Left lobe of liver (tissue), 2 donors: ENCODE results near the gene NOA1. TPM values are rescaled to one million over a fixed set of nuclear protein-coding genes. Genes with fewer than 3 reads are reported as not detected.

ENCODE experiments used
- ATAC-seq: fragments of 200-7000 bp; cut with Tn5 transposase; one replicate; pipeline ENCODE4 v1.9.1; 2020; ENCODE audit warnings: mild to moderate bottlenecking, moderate library complexity
- DNase-seq: peaks from one replicate; pipeline ENCODE4 v3.0.0-alpha.2; 2020; ENCODE audit warnings: low spot score
- total RNA-seq: library from RNA; stranded (reverse); gene quantifications from one replicate; pipeline ENCODE4 v1.2.1, GENCODE V29; 2021
- donor health status: DM: no; HTN: no; CAD: no; lungs with moderate emphysema.
- donor health status: DM: no; HTN: yes; CAD: no.

Gene NOA1
- 6.4 TPM for total RNA-seq

DNA sequence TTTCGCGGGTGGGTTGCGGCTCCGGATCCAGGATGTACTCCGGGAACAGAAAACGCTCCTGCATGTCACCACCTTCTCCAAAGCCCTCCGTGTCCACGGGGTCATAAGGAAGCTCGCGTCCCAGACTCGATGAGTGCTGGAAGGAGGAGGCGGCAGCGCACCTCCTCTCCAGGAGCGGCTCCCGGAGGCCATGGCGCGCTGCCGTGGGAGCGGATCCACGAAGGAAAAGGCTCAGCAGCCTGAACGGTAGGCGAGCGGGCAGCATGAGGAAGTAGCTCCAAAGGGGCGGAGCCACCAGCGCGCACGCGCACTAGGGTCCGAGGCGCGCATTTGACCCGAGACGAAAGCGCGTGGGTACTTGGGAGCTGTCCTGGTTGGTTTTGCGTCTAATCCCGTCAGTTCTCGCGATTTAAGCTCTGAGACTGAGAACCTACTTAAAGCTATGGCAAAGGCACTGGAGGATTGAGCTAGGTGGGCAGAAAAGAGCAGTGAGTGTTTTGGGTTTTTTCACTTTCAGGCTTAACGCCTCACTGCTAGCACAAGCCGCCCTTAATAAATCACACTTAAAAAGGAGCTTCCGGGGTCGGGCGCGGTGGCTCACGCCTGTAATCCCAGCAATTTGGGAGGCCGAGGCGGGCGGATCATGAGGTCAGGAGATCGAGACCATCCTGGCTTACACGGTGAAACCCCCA lies at the start of gene NOA1:
Gene NOA1 (minus strand): TSS at position 286 of the 692 bp plus-strand sequence. CDS start 21 bp downstream, at position 265.
- DNase-seq (peak; percentile 99), ATAC-seq (peak; percentile 85)

- DNase-seq: no peak
- ATAC-seq: no peak
Observed at GRCh38 chr4:57023104-57023503, 45.7 kb upstream of the NOA1 start.

DNA sequence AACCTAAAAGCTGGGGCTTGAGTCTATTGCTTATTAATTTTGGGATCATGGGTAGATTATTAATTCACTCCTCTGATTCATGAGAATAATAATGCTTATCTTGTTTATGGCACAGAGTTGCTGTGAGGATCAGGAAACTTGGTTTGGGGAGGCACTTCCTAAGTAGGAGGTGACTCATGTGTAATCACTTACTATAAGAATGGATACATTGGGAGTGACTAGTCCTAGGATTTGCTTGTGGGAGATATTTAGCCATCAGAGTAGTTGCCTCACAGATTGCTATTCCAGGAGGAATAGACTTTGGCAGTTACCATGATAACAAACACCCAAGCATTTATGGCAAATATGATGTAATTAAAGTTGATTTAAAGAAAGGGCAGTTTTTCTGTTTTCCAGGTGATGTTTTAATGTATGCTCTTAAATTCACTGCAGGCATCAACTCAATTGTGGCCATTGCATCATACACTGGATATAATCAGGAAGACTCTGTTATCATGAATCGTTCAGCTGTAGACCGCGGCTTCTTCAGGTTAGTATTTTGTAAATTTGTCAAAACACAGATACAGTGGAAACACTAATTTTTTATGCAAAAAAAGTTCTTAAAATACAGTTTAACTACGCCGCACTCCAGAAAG lies 43.2 kb upstream of the NOA1 start:
- ATAC-seq: no peak
- no peak for DNase-seq

DNA sequence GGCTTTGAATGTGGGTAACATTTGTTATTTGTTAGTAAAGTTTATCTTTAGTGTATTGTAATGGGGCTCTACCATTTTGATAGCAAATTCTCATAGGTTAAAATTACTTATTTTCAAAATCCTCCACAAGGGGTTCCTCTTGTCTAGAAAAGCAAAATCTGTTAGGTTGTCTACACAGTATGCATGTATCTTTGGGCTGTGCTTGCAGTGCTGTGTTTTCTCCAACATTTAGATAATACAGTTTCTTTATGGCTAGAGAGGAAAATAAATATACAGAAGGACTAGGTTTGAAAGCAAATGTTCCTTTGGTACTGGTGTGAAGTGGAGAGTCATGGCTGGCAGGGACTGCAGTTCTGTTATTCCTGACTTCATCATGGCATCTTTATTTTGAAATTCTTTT lies 41.6 kb upstream of the NOA1 start:
- ATAC-seq (no peak), DNase-seq (no peak)

GRCh38 chr4:57013543-57014120 lies 36.2 kb upstream of the NOA1 start:
- DNase-seq (no peak), ATAC-seq (no peak)

DNA sequence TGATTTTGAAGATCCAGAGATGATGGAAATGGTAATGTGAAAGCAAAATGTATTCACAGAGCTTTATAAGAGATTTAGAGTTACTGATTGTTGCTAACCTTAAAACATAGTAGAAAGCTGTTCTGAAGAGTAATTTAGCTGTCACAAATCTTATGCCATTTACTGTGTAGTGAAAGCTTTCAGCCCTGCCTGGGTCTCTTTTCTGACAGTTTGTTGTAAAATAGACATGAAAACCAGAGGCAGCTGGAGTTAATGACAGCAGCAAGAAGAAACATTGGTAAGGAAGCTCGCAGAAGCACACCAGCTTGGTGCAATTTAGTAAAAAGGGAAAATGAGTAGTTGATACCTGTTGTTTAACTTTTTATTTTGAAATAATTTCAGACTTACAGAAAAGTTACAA lies 22.3 kb upstream of the NOA1 start:
- DNase-seq (no peak), ATAC-seq (no peak)

DNA sequence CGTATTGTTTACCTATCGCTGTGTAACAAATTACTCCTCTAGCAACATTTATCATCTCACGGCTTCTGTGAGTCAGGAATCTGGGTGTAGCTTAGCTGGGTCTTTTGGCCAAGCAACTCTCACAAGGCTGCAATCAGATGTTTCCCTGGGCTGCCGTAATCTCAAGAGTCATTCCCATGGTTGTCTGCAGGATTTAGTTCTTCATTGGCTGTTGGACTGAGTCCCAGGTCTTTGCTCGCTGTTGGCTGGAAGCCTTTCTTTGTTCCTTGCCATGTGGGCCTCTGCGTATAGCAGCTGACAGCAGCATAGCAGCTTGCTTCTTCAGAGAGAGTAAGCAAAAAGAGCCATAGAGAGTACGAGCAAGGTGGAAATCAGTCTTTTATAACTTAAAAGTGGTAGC lies 18.1 kb upstream of the NOA1 start:
- no peak for DNase-seq
- peak; percentile 29 for ATAC-seq

GRCh38 chr4:56990109-56990905 lies 12.9 kb upstream of the NOA1 start:
- no peak for ATAC-seq

DNA sequence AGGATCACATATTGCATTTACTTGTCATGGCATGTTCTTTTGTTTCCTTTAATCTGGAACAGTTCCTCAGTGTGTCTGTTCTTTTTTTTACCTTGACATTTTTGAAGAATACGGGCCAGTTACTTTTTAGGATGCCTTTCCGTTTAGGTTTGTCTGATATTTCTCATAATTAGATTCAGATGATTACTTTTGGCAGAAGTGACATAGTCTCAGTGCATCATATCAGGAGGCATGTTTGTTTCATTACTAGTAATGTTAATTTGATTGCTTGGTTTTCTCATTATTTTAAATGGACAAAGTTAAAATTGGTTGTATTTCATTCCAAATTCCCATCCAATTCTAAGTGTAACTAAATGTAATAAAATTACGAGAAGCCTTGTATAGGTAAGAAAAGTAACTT lies 9.5 kb upstream of the NOA1 start:
- DNase-seq (no peak), ATAC-seq (no peak)

More at GRCh38 chr4:56990109-56990905, 12.9 kb upstream of the NOA1 start:
- no peak for DNase-seq

DNA sequence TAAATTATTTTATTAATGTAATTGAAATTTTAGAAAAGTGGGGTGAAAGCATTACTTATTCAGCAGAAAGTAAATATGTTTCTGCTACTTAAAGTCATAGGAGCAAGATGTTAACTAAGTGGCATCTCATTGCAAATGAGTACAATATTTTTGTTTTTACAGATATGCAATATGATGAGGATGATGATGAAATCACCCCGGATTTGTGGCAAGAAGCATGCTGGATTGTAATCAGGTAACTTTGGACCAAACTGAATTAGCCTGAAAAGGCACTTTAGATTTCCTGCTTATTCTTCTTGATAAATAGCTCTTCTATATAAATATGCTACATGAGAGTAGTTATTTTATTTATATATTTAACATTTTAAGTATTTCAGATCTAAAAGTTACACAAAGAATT lies 8.8 kb upstream of the NOA1 start:
- ATAC-seq (no peak), DNase-seq (no peak)

GRCh38 chr4:56981795-56982201 lies 4.4 kb upstream of the NOA1 start:
- no peak for ATAC-seq
- DNase-seq: no peak

- DNase-seq: no peak
- no peak for ATAC-seq
Observed at GRCh38 chr4:56979421-56980072, 2.1 kb upstream of the NOA1 start.

- peak; percentile 98 for DNase-seq
- peak; percentile 74 for ATAC-seq
Observed at GRCh38 chr4:56978750-56979303, 1.4 kb upstream of the NOA1 start, which contains the start of gene POLR2B. Gene POLR2B (plus strand): TSS chr4:56978896. CDS start chr4:56978986, 90 bp downstream.

- peak; percentile 69 for DNase-seq
- ATAC-seq: peak; percentile 72
Observed at GRCh38 chr4:56976837-56977320, 527 bp downstream of the NOA1 start.

DNA sequence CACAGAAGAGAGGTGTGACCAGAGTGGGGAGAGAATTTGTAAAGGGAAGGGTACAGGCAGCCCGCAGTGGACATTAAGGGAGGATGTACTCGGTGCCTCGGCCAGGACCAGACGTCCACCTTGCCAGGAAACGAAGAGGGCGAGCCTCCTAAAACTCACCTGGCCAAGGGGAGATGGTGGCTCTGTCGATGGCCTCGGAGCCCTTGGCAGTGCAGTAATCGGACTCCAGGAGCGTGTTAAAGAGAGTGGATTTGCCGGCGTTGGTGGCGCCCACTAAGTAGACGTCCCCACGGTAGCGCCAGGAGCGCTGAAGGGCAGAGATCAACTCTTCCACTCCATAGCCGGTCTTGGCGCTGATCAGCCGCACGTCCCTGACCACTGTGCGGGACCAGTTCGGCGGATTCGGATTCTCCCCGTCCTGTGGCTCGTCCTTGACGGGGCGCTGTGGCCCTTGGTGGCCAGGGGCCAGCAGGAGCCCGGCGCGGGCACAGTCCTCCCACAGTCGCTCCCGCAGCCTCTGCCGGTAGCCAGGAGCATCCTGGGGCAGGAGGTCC lies 1.0 kb downstream of the NOA1 start:
- no peak for DNase-seq
- ATAC-seq: peak; percentile 29

- DNase-seq (no peak), ATAC-seq (no peak)
Observed at GRCh38 chr4:56973336-56973735, 4.1 kb downstream of the NOA1 start.

- DNase-seq (no peak), ATAC-seq (no peak)
Observed at GRCh38 chr4:56972809-56973208, 4.6 kb downstream of the NOA1 start.

DNA sequence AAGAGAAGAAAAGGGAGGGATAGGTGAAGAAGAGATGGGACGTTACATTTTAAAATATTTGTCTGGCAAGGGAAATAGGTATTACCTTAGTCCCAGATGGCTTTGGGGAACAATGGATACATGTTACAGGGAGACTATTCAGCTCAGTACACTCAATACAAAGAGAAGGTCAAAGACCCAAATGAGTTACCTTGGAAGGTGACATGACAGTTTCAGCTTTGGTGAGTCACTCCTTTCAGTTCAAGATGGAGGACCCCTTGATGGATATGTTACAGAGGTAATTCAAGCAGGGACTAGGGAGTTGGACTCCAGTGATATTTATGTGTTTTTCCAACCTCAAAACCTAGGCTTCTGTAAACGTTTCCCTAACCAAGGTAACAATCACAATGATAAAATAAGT lies 5.0 kb downstream of the NOA1 start:
- DNase-seq (no peak), ATAC-seq (no peak)

GRCh38 chr4:56971383-56971782 lies 6.0 kb downstream of the NOA1 start:
- no peak for ATAC-seq
- DNase-seq: no peak

- ATAC-seq: no peak
- no peak for DNase-seq
Observed at GRCh38 chr4:56961107-56961500, 16.3 kb downstream of the NOA1 start.
